Caco-2 (cell line): Measurements from ENCODE around the gene PUS1. TPM values are rescaled to one million over a fixed set of nuclear protein-coding genes. Genes with fewer than 3 reads are reported as not detected.
A peak's percentile ranks its signal among the peaks of the same experiment; 100 is the strongest.

Experiments
- BruUV-seq: library from RNA; stranded (reverse); fragments of 400-500 nt; replicated peaks from 2 replicates; lab custom pipeline; 2021; lab: Mats Ljungman, UMichigan
- CTCF ChIA-PET: fragments of 300-600 bp; sonication (Branson Sonifier 250); formaldehyde crosslinking; loops from one replicate; lab custom pipeline; 2022; ENCODE audit warnings: antibody characterized with exemption; lab: Charles Lee
- POLR2A ChIA-PET: fragments of 300-600 bp; sonication (Branson Sonifier 250); formaldehyde crosslinking; loops from one replicate; lab custom pipeline; 2022; ENCODE audit warnings: antibody characterized with exemption; lab: Charles Lee
- DNase-seq, 2 experiments: peaks; one replicate each; pipeline versions ENCODE4 v3.0.0 to v3.0.0-alpha.2; 2020 to 2022
- H3K27me3 ChIP-seq: replicated peaks from 2 replicates; pipeline ENCODE4 v1.6.0; 2011; ENCODE audit warnings: low read length; ENCODE audit not compliant: control insufficient read depth, insufficient read depth
- H3K36me3 ChIP-seq: 2 replicates; pipeline ENCODE4 v1.5.1; 2011; ENCODE audit warnings: low read length; ENCODE audit not compliant: control insufficient read depth, insufficient read depth
- H3K4me1 ChIP-seq: fragments of 250-450 bp; sonication (Bioruptor Pico); 2 replicates; pipeline ENCODE4 v1.5.1; 2020; ENCODE audit warnings: mild to moderate bottlenecking
- H3K4me3 ChIP-seq: 2 replicates; pipeline ENCODE4 v1.5.1; 2011; ENCODE audit warnings: low read depth, mild to moderate bottlenecking, control low read depth, low read length
- H3K9me3 ChIP-seq: fragments of 250-450 bp; sonication (Bioruptor Pico); 2 replicates; pipeline ENCODE4 v1.5.1; 2020; ENCODE audit warnings: mild to moderate bottlenecking, moderate library complexity
- H3K27ac Mint-ChIP-seq: one replicate; pipeline ENCODE4 v1.8.0; 2022; ENCODE audit warnings: mixed read lengths; ENCODE audit not compliant: unreplicated experiment
- H3K27me3 Mint-ChIP-seq: one replicate; pipeline ENCODE4 v1.8.0; 2022; ENCODE audit warnings: mixed read lengths; ENCODE audit not compliant: insufficient read depth, unreplicated experiment
- H3K36me3 Mint-ChIP-seq: one replicate; pipeline ENCODE4 v1.8.0; 2022; ENCODE audit warnings: mild to moderate bottlenecking, mixed read lengths; ENCODE audit not compliant: insufficient read depth, unreplicated experiment
- H3K4me1 Mint-ChIP-seq: one replicate; pipeline ENCODE4 v1.8.0; 2022; ENCODE audit warnings: low read depth, mixed read lengths; ENCODE audit not compliant: unreplicated experiment
- H3K4me3 Mint-ChIP-seq: one replicate; pipeline ENCODE4 v1.8.0; 2022; ENCODE audit warnings: mild to moderate bottlenecking, moderate library complexity, mixed read lengths; ENCODE audit not compliant: unreplicated experiment
- H3K9me3 Mint-ChIP-seq: one replicate; pipeline ENCODE4 v1.8.0; 2022; ENCODE audit warnings: mixed read lengths; ENCODE audit not compliant: unreplicated experiment
- intact Hi-C: fragments of 100-400 bp; cut with micrococcal nuclease; formaldehyde crosslinking; loops from one replicate; pipeline ENCODE4 v1.10.0; 2022; ENCODE audit not compliant: unreplicated experiment
- total RNA-seq: library from RNA; stranded (reverse); gene quantifications from 2 replicates; pipeline ENCODE4 v1.2.3, GENCODE V29; 2022
- TF ChIP-seq, protein P1 (sequence below), 2 experiments: fragments of 200-600 bp in 1 of 2; IDR thresholded peaks; 1 replicate in 1 of 2; 2 replicates in 1 of 2; pipeline versions ENCODE4 v1.5.1 to v1.8.0; 2011 to 2022; ENCODE audit warnings: antibody characterized with exemption in 1 of 2, control low read depth in 1 of 2, inconsistent platforms in 1 of 2, low read depth in 1 of 2, low read length in 1 of 2, mild to moderate bottlenecking in 1 of 2, moderate library complexity in 1 of 2; ENCODE audit not compliant: insufficient read depth in 1 of 2, severe bottlenecking in 1 of 2, unreplicated experiment in 1 of 2

The PUS1 gene
- total RNA-seq, 1 experiment from 2014 or later = 71.9 TPM

DNA sequence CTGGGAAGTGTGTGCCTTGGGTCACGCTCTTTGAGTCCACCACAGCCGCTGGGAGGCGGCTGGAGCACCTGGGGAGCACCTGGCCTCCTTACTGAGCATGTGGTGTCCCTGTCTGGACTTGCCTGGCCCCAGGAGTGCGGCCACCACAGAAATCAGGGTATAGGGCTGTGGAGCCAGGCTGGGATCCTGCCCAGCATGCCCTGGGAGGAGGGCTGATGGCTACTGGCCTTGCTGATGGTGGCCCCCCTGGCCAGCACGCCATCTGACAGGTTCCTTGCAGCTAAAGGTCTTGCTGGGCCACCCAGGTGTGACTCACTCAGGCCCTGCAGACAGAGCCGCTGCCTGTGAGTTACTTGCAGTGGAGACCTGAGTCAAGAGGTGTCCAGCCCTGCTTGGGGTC lies 28.7 kb upstream of the PUS1 start:
- no peak overlapping the region for H3K4me3 ChIP-seq
- Mint-ChIP-seq H3K36me3 (peaks cover 45% of the 10 kb centered on the region), H3K27ac (no peak overlapping the region), H3K9me3 (no peaks in the 10 kb centered on the region), H3K27me3 (no peaks in the 10 kb centered on the region), H3K4me3 (no peak overlapping the region), H3K4me1 (no peaks in the 10 kb centered on the region)
- DNase-seq = peak in 1 of 2 experiments; percentile 26
- intact Hi-C loops = no loop called here
- TF ChIP-seq, protein P1, sequence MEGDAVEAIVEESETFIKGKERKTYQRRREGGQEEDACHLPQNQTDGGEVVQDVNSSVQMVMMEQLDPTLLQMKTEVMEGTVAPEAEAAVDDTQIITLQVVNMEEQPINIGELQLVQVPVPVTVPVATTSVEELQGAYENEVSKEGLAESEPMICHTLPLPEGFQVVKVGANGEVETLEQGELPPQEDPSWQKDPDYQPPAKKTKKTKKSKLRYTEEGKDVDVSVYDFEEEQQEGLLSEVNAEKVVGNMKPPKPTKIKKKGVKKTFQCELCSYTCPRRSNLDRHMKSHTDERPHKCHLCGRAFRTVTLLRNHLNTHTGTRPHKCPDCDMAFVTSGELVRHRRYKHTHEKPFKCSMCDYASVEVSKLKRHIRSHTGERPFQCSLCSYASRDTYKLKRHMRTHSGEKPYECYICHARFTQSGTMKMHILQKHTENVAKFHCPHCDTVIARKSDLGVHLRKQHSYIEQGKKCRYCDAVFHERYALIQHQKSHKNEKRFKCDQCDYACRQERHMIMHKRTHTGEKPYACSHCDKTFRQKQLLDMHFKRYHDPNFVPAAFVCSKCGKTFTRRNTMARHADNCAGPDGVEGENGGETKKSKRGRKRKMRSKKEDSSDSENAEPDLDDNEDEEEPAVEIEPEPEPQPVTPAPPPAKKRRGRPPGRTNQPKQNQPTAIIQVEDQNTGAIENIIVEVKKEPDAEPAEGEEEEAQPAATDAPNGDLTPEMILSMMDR (IDR thresholded peaks at IDR 0.05; ENCODE audit: insufficient read depth in 1 of 2, low read depth in 1 of 2, low read length in 1 of 2, severe bottlenecking in 1 of 2, unreplicated experiment in 1 of 2) = no peak
- ChIA-PET CTCF (no interaction called here), POLR2A (no interaction called here)
- BruUV-seq = no TSS peak
- peaks cover 5% of the 10 kb centered on the region; the same call in 1 of the 2 replicates for H3K4me1 ChIP-seq
- no peaks in the 10 kb centered on the region for H3K27me3 ChIP-seq
- H3K36me3 ChIP-seq = no peaks in the 10 kb centered on the region; the same call in 1 of the 2 replicates
- H3K9me3 ChIP-seq = no peaks in the 10 kb centered on the region

DNA sequence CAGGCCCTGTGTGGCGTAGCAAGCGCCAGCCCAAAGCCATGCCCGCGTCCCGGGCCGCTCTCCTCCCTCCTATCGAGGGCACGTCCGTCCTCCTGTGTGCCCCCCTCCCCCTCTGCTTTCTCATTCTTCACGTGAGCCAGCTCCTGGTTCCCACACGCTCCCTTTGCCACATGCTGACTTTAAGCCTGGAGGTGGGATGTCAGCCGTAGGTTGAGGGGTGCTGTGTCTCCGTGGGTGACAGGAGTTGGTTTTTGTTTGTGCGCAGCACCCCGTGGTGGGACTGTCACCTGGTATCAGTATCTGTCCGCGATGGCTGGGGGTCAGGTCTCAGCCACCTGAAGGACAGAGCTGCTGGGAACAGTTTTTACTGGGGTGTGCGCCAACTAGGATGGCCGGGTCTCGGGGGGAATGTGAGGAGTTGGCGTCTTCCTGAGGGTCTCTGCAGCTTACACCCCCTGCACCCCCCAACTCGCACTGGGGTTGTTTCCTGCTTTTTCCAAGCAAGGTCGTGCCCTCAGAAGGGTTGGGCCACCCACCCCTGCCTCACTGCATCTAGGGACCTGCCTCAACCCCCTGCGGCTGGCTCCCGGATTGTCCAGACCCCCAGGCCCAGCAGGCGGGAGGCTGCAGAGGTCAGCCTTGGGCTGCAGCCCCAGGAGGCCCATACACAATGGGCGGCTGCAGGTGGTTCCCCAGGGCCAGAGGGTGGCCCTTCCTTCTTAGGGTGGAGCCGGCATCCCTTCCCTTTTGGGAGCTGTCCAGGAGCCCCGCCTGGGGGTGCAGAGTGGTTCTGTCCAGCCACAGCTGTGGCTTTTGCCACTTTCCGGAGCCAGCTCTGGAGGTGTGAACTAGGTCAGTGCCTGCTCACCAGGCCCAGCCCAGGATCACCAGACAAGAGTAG lies 27.4 kb upstream of the PUS1 start:
- Histone ChIP-seq H3K4me3 (no peak overlapping the region), H3K36me3 (no peaks in the 10 kb centered on the region; the same call in 1 of the 2 replicates), H3K4me1 (peaks cover 2% of the 10 kb centered on the region; the same call in 1 of the 2 replicates), H3K9me3 (no peaks in the 10 kb centered on the region), H3K27me3 (no peaks in the 10 kb centered on the region)
- peaks cover 36% of the 10 kb centered on the region for H3K36me3 Mint-ChIP-seq
- no TSS peak for BruUV-seq
- H3K4me3 Mint-ChIP-seq = no peak overlapping the region
- DNase-seq = no peak
- TF ChIP-seq, protein P1 (IDR thresholded peaks at IDR 0.05; ENCODE audit: insufficient read depth in 1 of 2, low read depth in 1 of 2, low read length in 1 of 2, severe bottlenecking in 1 of 2, unreplicated experiment in 1 of 2) = no peak
- intact Hi-C loops = no loop called here
- ChIA-PET POLR2A (interaction anchor here (0.7 kb wide), 1 partner anchor 59 kb away, joined by 4 read pairs; no protein-coding TSS in a partner anchor), CTCF (no interaction called here)
- no peaks in the 10 kb centered on the region for H3K9me3 Mint-ChIP-seq
- H3K27ac Mint-ChIP-seq = no peak overlapping the region
- no peaks in the 10 kb centered on the region for H3K27me3 Mint-ChIP-seq
- no peaks in the 10 kb centered on the region for H3K4me1 Mint-ChIP-seq

DNA sequence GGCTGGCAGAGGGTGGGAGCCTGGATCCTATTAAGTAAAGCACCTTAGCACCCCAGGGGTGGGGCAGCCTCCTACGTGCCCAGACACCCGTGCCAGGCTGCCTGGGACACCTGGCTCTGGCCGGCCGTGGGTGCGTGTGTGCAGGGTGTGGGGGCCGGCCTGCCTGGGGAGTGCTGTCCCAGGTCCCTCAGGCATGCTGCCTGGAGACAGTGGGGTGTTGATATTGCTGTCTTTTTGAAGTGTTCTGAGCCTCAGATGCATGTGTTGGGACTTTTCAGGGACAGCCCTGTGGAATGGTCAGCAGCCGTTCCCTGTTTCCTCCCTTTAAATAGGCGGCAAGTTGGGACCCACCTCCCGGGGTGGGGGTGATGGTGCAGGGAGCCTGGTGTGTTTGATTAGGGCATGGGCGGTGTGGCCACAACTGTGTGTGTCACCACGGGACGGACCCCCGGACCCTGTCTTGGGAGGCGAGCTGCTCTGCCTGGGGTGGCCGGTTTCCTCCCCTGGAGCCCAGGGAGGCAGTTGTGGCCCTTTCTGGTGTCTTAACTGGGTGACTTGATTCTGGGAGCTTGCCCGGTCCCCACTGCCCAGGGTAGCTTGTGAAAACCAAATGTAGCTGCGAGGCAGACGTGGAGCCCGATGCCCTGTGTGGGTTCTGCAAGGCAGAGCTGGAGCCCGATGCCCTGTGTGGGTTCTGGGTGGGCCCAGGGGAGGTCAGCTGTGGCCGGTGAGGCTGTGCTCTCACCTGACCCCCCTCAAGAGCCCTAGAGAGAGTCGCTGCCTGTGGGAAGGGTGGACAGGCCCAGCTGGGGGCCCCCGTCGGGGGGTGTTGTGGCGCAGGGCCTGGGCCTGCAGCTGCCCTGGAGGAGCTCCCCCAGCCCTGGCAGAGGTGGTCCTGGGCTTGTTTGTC lies 26.5 kb upstream of the PUS1 start:
- Mint-ChIP-seq H3K36me3 (peaks cover 31% of the 10 kb centered on the region), H3K4me1 (no peaks in the 10 kb centered on the region), H3K9me3 (no peaks in the 10 kb centered on the region), H3K4me3 (no peak overlapping the region), H3K27me3 (no peaks in the 10 kb centered on the region), H3K27ac (no peak overlapping the region)
- TF ChIP-seq, protein P1 (IDR thresholded peaks at IDR 0.05; ENCODE audit: insufficient read depth in 1 of 2, low read depth in 1 of 2, low read length in 1 of 2, severe bottlenecking in 1 of 2, unreplicated experiment in 1 of 2) = no peak
- POLR2A ChIA-PET = no interaction called here
- Histone ChIP-seq H3K36me3 (no peaks in the 10 kb centered on the region; the same call in 1 of the 2 replicates), H3K27me3 (no peaks in the 10 kb centered on the region), H3K4me3 (no peak overlapping the region), H3K4me1 (no peaks in the 10 kb centered on the region), H3K9me3 (no peaks in the 10 kb centered on the region)
- DNase-seq = no peak
- BruUV-seq = no TSS peak
- intact Hi-C loops = no loop called here
- CTCF ChIA-PET = no interaction called here
